Brain pericyte (primary cell): ENCODE measurements around the gene PEX11A.
A peak's percentile ranks its signal among the peaks of the same experiment; 100 is the strongest.
"Not testable (repeated sequence)": the region's sequence is repeated elsewhere in the genome, so short reads cannot be mapped to it uniquely, and the experiment has no call there.

ENCODE experiments used
- DNase-seq: peaks from one replicate; pipeline ENCODE4 v3.0.0-alpha.2; 2012; ENCODE audit warnings: low read depth, low spot score

Gene PEX11A

GRCh38 chr15:89690276-89691218, at the start of gene PEX11A, which contains the start of gene WDR93:
TSS of gene PEX11A (minus strand) at chr15:89690754. CDS start at chr15:89690632, 122 bp downstream.
TSS of gene WDR93 (plus strand) at chr15:89690811. CDS start at chr15:89701747, 10,936 bp downstream.
- no peak for DNase-seq

- peak; percentile 61 for DNase-seq
Measured at GRCh38 chr15:89740137-89740536, 49.6 kb upstream of the PEX11A start.

GRCh38 chr15:89735773-89736172, 45.2 kb upstream of the PEX11A start:
- DNase-seq = no peak

GRCh38 chr15:89732451-89733172, 42.1 kb upstream of the PEX11A start:
- no peak for DNase-seq

GRCh38 chr15:89731275-89731674, 40.7 kb upstream of the PEX11A start:
- no peak for DNase-seq

- no peak for DNase-seq
Measured at GRCh38 chr15:89728254-89728653, 37.7 kb upstream of the PEX11A start.

GRCh38 chr15:89725064-89725463, 34.5 kb upstream of the PEX11A start:
- no peak for DNase-seq

- DNase-seq = no peak
Measured at GRCh38 chr15:89724621-89725020, 34.1 kb upstream of the PEX11A start.

GRCh38 chr15:89723031-89723430, 32.5 kb upstream of the PEX11A start:
- no peak for DNase-seq

GRCh38 chr15:89714775-89715174, 24.2 kb upstream of the PEX11A start:
- no peak for DNase-seq

- DNase-seq = no peak
Measured at GRCh38 chr15:89707577-89707976, 17.0 kb upstream of the PEX11A start.

- no peak for DNase-seq
Measured at GRCh38 chr15:89704411-89704810, 13.9 kb upstream of the PEX11A start.

- no peak for DNase-seq
Measured at GRCh38 chr15:89695198-89695597, 4.6 kb upstream of the PEX11A start.

GRCh38 chr15:89693696-89694095, 3.1 kb upstream of the PEX11A start:
- DNase-seq = no peak

- DNase-seq = no peak
Measured at GRCh38 chr15:89693091-89693490, 2.5 kb upstream of the PEX11A start.

- not testable (repeated sequence) for DNase-seq
Measured at GRCh38 chr15:89689930-89690275, 651 bp downstream of the PEX11A start.

- no peak for DNase-seq
Measured at GRCh38 chr15:89686522-89686921, 4.0 kb downstream of the PEX11A start.

GRCh38 chr15:89685995-89686394, 4.6 kb downstream of the PEX11A start:
- no peak for DNase-seq

- DNase-seq = no peak
Measured at GRCh38 chr15:89681146-89681545, 9.4 kb downstream of the PEX11A start.

GRCh38 chr15:89680282-89680873, 10.2 kb downstream of the PEX11A start:
- DNase-seq = peak; percentile 41

GRCh38 chr15:89679212-89679611, 11.3 kb downstream of the PEX11A start, which contains the start of gene PLIN1:
TSS of gene PLIN1 (minus strand) at chr15:89679367. CDS start at chr15:89677489, 1,878 bp downstream.
- DNase-seq = no peak

GRCh38 chr15:89677381-89677780, 13.2 kb downstream of the PEX11A start:
- no peak for DNase-seq
